WTC11 (cell line): Measurements from ENCODE around the gene KSR2.

Source experiments
- ARID4B ChIP-seq: sonication (generic); formaldehyde crosslinking; IDR thresholded peaks from 2 replicates; pipeline ENCODE4 v1.8.0; 2023; ENCODE audit warnings: missing genetic modification reagents, mild to moderate bottlenecking, borderline replicate concordance
- CREB1 ChIP-seq: sonication (generic); formaldehyde crosslinking; IDR thresholded peaks from 2 replicates; pipeline ENCODE4 v1.8.0; 2023; ENCODE audit warnings: mild to moderate bottlenecking, missing genetic modification reagents
- ETV6 ChIP-seq: sonication (generic); formaldehyde crosslinking; IDR thresholded peaks from 2 replicates; pipeline ENCODE4 v1.8.1; 2022; ENCODE audit warnings: mild to moderate bottlenecking, missing genetic modification reagents
- GABPB1 ChIP-seq: sonication (generic); formaldehyde crosslinking; IDR thresholded peaks from 2 replicates; pipeline ENCODE4 v1.8.1; 2023; ENCODE audit warnings: mild to moderate bottlenecking, missing genetic modification reagents
- IRF2 ChIP-seq: sonication (generic); formaldehyde crosslinking; IDR thresholded peaks from 2 replicates; pipeline ENCODE4 v1.8.0; 2022; ENCODE audit warnings: low read depth, missing genetic modification reagents, borderline replicate concordance
- JUN ChIP-seq: sonication (generic); formaldehyde crosslinking; IDR thresholded peaks from 2 replicates; pipeline ENCODE4 v1.8.0; 2023; ENCODE audit warnings: mild to moderate bottlenecking, missing genetic modification reagents
- MAX ChIP-seq: sonication (generic); formaldehyde crosslinking; IDR thresholded peaks from 2 replicates; pipeline ENCODE4 v1.8.0; 2022; ENCODE audit warnings: mild to moderate bottlenecking, missing genetic modification reagents
- NR2C2 ChIP-seq: sonication (generic); formaldehyde crosslinking; IDR thresholded peaks from 2 replicates; pipeline ENCODE4 v1.8.0; 2022; ENCODE audit warnings: mild to moderate bottlenecking, missing genetic modification reagents
- STAT6 ChIP-seq: sonication (generic); formaldehyde crosslinking; conservative IDR thresholded peaks from 2 replicates; pipeline ENCODE4 v1.8.1; 2023; ENCODE audit warnings: mild to moderate bottlenecking, low read depth, missing genetic modification reagents, moderate library complexity
- USF2 ChIP-seq: sonication (generic); formaldehyde crosslinking; IDR thresholded peaks from 2 replicates; pipeline ENCODE4 v1.8.1; 2023; ENCODE audit warnings: mild to moderate bottlenecking, missing genetic modification reagents, moderate library complexity
- TF ChIP-seq, protein P1 (sequence below): fragments of 200-600 bp; IDR thresholded peaks from 2 replicates; pipeline ENCODE4 v1.8.0; 2022; ENCODE audit warnings: antibody characterized with exemption
- TF ChIP-seq, protein P2 (sequence below): sonication (generic); formaldehyde crosslinking; IDR thresholded peaks from 2 replicates; pipeline ENCODE4 v1.8.1; 2022; ENCODE audit warnings: missing genetic modification reagents, borderline replicate concordance

DNA sequence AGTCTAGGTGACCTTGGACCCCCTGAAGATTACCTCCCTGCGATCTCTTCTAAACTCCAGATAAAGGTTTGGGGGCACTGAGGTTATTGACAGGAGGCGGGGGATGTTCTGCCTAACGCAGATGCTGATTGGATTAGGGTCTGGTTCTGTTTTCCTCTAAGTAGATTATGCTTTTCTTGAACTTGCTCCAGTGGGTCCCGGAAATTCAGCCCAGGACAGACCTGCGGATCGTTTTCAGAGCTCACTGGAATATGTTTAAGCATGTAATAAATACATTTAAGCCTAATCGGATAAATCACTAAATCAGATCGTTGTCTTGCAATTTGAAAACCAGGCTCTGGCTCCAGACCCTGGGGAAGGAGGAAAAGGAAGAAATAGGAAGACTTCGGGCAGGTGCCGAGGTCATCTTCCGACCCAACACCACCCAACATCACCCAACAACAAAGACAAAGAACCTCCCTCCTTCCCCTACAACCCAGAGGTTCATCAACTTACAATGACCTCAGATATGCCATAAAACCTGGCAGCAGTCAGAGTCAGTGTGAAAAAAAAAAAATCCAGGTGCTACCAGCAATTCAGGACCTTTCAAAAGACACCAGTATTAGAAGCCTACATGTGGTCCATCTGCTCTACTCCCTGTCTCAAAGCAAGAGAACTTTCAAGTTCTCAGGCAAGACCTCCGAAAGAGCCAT is 148.4 kb downstream of the KSR2 start:
- no peak for TF ChIP-seq USF2 (CRISPR knock-in tag)
- TF ChIP-seq, protein P1, sequence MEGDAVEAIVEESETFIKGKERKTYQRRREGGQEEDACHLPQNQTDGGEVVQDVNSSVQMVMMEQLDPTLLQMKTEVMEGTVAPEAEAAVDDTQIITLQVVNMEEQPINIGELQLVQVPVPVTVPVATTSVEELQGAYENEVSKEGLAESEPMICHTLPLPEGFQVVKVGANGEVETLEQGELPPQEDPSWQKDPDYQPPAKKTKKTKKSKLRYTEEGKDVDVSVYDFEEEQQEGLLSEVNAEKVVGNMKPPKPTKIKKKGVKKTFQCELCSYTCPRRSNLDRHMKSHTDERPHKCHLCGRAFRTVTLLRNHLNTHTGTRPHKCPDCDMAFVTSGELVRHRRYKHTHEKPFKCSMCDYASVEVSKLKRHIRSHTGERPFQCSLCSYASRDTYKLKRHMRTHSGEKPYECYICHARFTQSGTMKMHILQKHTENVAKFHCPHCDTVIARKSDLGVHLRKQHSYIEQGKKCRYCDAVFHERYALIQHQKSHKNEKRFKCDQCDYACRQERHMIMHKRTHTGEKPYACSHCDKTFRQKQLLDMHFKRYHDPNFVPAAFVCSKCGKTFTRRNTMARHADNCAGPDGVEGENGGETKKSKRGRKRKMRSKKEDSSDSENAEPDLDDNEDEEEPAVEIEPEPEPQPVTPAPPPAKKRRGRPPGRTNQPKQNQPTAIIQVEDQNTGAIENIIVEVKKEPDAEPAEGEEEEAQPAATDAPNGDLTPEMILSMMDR = no peak
- no peak for TF ChIP-seq MAX (CRISPR knock-in tag)
- TF ChIP-seq ARID4B (CRISPR knock-in tag) = no peak
- no peak for TF ChIP-seq NR2C2
- no peak for TF ChIP-seq IRF2 (CRISPR knock-in tag)
- TF ChIP-seq, protein P2, sequence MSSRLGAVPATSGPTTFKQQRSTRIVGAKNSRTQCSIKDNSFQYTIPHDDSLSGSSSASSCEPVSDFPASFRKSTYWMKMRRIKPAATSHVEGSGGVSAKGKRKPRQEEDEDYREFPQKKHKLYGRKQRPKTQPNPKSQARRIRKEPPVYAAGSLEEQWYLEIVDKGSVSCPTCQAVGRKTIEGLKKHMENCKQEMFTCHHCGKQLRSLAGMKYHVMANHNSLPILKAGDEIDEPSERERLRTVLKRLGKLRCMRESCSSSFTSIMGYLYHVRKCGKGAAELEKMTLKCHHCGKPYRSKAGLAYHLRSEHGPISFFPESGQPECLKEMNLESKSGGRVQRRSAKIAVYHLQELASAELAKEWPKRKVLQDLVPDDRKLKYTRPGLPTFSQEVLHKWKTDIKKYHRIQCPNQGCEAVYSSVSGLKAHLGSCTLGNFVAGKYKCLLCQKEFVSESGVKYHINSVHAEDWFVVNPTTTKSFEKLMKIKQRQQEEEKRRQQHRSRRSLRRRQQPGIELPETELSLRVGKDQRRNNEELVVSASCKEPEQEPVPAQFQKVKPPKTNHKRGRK (CRISPR knock-in tag) = no peak
- TF ChIP-seq CREB1 (CRISPR knock-in tag) = no peak
- no peak for TF ChIP-seq ETV6 (CRISPR knock-in tag)
- no peak for TF ChIP-seq GABPB1 (CRISPR knock-in tag)
- no peak for TF ChIP-seq JUN (CRISPR knock-in tag)
- TF ChIP-seq STAT6 (CRISPR knock-in tag) = no peak
